Ascending aorta (tissue), 2 donors: Measurements from ENCODE around the gene MACROH2A1. TPM values are rescaled to one million over a fixed set of nuclear protein-coding genes. Genes with fewer than 3 reads are reported as not detected.

Source experiments
- DNase-seq, 2 donors: peaks; one replicate each; pipeline ENCODE4 v3.0.0-alpha.2; 2019; ENCODE audit warnings: low spot score in 2 of 2
- H3K27ac ChIP-seq, 2 donors: fragments of 200-600 bp; sonication (generic); one replicate each; pipeline ENCODE4 v1.5.1; 2016 to 2017; ENCODE audit warnings: mild to moderate bottlenecking in 1 of 2
- H3K27me3 ChIP-seq: fragments of 200-600 bp; sonication (generic); one replicate; pipeline ENCODE4 v1.5.1; 2017
- H3K36me3 ChIP-seq, 2 donors: fragments of 200-600 bp; sonication (generic); one replicate each; pipeline ENCODE4 v1.5.1; 2016
- H3K4me1 ChIP-seq, 2 donors: fragments of 200-600 bp; sonication (generic); one replicate each; pipeline ENCODE4 v1.5.1; 2016 to 2017; ENCODE audit warnings: mild to moderate bottlenecking in 1 of 2
- H3K4me3 ChIP-seq, 2 donors: fragments of 200-600 bp; sonication (generic); one replicate each; pipeline ENCODE4 v1.5.1; 2016 to 2017; ENCODE audit warnings: mild to moderate bottlenecking in 1 of 2
- H3K9me3 ChIP-seq, 2 donors: fragments of 200-600 bp; sonication (generic); one replicate each; pipeline ENCODE4 v1.5.1; 2016
- intact Hi-C: fragments of 100-400 bp; cut with DNase I; formaldehyde crosslinking; loops from one replicate; pipeline ENCODE4 v1.15.1; 2023
- total RNA-seq: library from RNA; depleted of rRNA; stranded (reverse); fragments of >200 nt; gene quantifications from one replicate; pipeline ENCODE4 v1.1.0, GENCODE V29; 2016
- TF ChIP-seq, protein P1 (sequence below), 3 experiments: fragments of 200-600 bp in 2 of 3; fragments of 450-650 bp in 1 of 3; sonication (generic) in 2 of 3; IDR thresholded peaks; one replicate each; pipeline ENCODE4 v1.5.1; 2016 to 2019; ENCODE audit warnings: antibody characterized with exemption in 3 of 3, mild to moderate bottlenecking in 1 of 3, moderate library complexity in 1 of 3

The MACROH2A1 gene
- total RNA-seq, 1 donor from 2014 or later: 216 TPM

DNA sequence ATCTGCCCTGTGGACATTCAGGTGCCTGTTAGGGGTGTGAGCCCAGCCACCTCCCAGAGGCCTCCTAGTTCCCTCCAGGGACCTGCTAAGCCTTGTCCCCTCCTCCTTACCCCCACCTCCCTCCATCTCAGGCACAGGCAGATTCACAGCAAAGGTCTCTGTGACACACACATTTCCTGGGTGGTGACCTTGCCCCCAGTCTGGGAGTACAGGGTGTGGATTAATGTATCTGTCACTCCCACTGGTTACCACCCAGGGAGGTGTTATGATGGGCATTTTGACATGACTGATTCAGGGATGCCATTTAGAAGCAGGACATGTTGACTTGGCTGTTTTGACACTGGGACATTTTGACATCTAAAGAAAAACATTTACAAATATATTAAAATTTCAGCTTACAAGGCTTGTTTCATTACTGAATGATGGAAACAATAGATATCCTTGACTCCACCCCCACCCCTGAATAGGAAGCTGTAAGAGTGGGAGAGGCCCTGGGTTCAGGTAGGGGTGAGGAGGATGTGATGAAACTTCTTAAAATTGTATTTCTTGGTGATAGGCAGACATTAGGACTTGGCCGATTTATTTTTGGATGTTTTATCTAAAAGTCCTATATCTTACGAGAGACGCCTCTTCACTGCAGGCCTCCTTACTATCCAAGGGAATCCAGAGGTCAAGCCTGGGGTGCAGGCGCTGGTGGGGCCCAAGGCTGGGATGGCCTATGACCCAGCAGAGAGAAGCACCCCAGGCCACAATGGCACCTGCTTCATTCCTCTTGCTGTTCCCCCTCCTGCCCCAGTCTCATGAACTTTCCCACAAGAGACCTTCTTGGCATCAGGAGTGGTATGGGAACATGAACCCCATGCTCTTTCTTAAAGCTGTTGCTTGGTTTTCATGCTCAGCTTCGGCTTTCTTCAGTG is 101.9 kb downstream of the MACROH2A1 start:
- H3K4me3 ChIP-seq: no peak overlapping the region
- no peaks in the 10 kb centered on the region for H3K36me3 ChIP-seq
- H3K27ac ChIP-seq: no peak overlapping the region
- intact Hi-C loops: no loop called here
- H3K27me3 ChIP-seq: no peaks in the 10 kb centered on the region
- no peaks in the 10 kb centered on the region for H3K9me3 ChIP-seq
- no peaks in the 10 kb centered on the region for H3K4me1 ChIP-seq
- TF ChIP-seq, protein P1, sequence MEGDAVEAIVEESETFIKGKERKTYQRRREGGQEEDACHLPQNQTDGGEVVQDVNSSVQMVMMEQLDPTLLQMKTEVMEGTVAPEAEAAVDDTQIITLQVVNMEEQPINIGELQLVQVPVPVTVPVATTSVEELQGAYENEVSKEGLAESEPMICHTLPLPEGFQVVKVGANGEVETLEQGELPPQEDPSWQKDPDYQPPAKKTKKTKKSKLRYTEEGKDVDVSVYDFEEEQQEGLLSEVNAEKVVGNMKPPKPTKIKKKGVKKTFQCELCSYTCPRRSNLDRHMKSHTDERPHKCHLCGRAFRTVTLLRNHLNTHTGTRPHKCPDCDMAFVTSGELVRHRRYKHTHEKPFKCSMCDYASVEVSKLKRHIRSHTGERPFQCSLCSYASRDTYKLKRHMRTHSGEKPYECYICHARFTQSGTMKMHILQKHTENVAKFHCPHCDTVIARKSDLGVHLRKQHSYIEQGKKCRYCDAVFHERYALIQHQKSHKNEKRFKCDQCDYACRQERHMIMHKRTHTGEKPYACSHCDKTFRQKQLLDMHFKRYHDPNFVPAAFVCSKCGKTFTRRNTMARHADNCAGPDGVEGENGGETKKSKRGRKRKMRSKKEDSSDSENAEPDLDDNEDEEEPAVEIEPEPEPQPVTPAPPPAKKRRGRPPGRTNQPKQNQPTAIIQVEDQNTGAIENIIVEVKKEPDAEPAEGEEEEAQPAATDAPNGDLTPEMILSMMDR (IDR thresholded peaks at IDR 0.05): no peak
- no peak for DNase-seq

DNA sequence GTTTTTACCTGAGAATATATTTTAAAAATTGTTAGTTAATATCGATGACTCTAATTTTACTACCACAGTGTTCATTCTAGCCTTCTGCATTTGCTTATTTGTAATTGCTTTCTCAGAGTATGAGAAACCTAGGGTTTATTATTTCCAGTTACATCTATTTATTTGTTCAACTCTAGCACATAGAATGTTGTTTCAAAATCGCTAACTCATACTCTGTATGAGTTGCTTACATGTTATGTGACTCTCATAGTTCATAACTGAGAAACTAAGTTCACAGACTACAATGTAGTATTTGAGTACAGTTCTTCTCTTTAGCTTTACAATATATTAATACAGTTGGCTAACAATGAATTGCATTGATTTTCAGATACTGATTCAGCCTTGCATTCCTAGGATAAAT is 103.2 kb downstream of the MACROH2A1 start:
- Histone ChIP-seq H3K9me3 (no peaks in the 10 kb centered on the region), H3K4me1 (no peaks in the 10 kb centered on the region), H3K4me3 (no peak overlapping the region), H3K27ac (no peak overlapping the region), H3K27me3 (no peaks in the 10 kb centered on the region), H3K36me3 (no peaks in the 10 kb centered on the region)
- TF ChIP-seq, protein P1 (IDR thresholded peaks at IDR 0.05): no peak
- intact Hi-C loops: no loop called here
- DNase-seq: no peak

DNA sequence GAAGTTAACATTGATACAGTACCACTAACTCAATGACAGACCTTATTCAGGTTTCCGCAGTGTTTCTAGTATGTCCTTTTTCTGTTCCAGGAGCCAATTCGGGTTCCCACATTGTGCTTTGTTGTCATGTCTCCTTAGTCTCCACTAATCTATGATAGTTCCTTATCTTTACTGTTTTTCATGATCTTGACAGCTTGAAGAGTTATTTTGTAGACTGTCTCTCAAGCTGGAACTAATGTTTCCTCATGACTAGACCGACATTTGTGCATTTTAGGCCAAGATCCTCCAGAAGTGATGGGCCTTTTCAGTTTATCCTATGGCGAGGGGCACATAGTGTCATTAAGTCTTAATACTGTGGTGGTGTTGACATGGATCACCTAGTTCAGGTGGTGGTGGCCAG is 104.2 kb downstream of the MACROH2A1 start:
- intact Hi-C loops: no loop called here
- no peaks in the 10 kb centered on the region for H3K36me3 ChIP-seq
- TF ChIP-seq, protein P1 (IDR thresholded peaks at IDR 0.05): no peak
- H3K27ac ChIP-seq: no peak overlapping the region
- H3K4me1 ChIP-seq: no peaks in the 10 kb centered on the region
- no peaks in the 10 kb centered on the region for H3K27me3 ChIP-seq
- no peak overlapping the region for H3K4me3 ChIP-seq
- H3K9me3 ChIP-seq: no peaks in the 10 kb centered on the region
- DNase-seq: no peak

DNA sequence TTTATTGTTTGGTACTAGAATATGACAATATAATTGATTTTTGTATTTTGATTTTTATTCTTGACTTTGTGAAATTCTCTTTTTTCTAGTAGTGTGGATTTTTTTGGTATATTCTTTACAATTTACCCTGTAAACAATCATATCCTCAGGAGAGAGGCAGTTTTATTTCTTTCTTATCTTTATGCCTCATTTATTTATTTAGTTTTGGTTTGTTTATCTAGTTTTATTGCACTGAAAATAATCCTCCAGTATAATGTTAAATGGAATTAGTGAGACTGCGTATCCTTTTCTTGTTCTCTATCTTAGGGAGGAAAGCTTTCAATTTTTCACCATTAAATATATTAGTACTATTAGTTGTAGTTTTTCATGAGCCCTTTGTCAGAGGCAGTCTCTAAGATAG is 109.4 kb downstream of the MACROH2A1 start:
- Histone ChIP-seq H3K36me3 (no peaks in the 10 kb centered on the region), H3K4me3 (no peak overlapping the region), H3K27ac (no peak overlapping the region), H3K27me3 (no peaks in the 10 kb centered on the region), H3K9me3 (no peaks in the 10 kb centered on the region), H3K4me1 (no peaks in the 10 kb centered on the region)
- intact Hi-C loops: no loop called here
- TF ChIP-seq, protein P1 (IDR thresholded peaks at IDR 0.05): no peak
- no peak for DNase-seq

DNA sequence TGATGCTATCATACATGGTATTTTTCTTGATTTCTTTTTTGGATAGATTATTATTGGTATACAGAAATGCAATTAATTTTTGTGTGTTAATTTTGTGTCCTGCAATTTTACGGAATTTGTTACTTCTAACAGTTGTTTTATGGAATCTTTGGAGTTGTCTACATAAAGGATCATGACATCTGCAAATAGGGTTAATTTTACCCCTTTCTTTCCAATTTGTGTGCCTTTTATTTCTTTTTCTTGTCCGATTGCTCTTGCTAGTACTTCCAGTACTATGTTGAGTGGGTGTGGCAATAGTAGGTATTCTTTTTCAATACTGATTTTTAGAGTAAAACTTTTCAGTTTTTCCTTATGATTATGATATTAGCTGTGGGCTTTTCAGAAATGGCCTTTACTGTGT is 111.5 kb downstream of the MACROH2A1 start:
- no peak for DNase-seq

More for the DNA sequence above, 111.5 kb downstream of the MACROH2A1 start:
- Histone ChIP-seq H3K4me3 (no peak overlapping the region), H3K36me3 (no peaks in the 10 kb centered on the region), H3K27me3 (no peaks in the 10 kb centered on the region), H3K27ac (no peak overlapping the region), H3K9me3 (no peaks in the 10 kb centered on the region), H3K4me1 (no peaks in the 10 kb centered on the region)
- TF ChIP-seq, protein P1 (IDR thresholded peaks at IDR 0.05): no peak
- intact Hi-C loops: no loop called here

Other genes with a start within 250 kb of the MACROH2A1 start
- gene DCANP1, start 48.1 kb upstream of the MACROH2A1 start, total RNA-seq: not detected
- not detected for gene TIFAB, start 53.1 kb upstream of the MACROH2A1 start, total RNA-seq
- not detected for gene NEUROG1, start 136.7 kb upstream of the MACROH2A1 start, total RNA-seq
- 45.3 TPM for gene CXCL14, start 179.8 kb upstream of the MACROH2A1 start, total RNA-seq